NCI-H1436 treated with DMSO at 0.1 percent for 48 hours (cell line): Measurements from ENCODE around the gene CLDN10.
"Not testable (repeated sequence)": the region's sequence is repeated elsewhere in the genome, so short reads cannot be mapped to it uniquely, and the experiment has no call there.

Experiments
- DNase-seq: peaks from one replicate; lab custom pipeline; 2025; lab: John Stamatoyannopoulos, UW

CLDN10 gene

DNA sequence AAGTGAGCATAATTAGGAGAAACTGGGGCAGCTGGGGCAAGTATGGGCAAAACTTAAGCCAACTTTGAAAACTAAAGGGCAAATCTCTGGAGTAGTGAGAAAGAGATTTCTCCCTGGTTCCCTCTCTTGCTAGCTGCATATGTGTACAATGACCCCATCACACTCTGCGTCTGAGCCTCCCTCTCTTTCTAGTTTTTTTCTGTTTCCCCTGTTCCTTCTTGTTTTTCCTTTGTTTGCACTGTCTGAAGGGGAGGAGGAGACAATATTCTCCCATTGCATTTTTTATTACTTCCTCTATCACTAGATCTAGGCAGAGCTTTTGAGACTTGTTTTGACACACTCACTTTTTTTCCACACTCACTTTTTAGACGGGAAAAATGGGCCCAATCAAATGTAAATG is 11.2 kb upstream of the CLDN10 start:
- DNase-seq: no peak

DNA sequence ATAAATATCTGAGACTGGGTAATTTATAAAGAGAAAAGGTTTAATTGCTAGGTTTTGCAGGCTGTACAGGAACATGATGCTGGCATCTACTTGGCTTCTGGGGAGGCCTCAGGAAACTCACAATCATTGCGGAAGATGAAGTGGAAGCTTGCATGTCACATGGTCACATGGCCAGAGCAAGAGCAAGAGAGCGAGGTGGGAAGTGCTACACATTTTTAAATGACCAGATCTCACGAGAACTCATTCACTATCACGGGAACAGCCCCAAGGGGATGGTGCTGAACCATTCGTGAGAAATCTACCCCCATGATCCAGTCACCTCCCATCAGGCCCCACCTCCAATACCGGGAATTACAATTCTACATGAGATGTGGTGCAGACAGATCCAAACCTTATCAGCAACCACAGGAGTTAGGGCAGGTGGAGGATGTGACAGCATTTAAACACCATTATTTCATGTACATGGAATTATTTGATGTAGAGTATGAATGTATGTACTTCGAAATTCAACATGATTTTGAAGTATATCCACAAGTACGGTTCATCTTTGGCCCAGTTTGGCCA is 10.5 kb upstream of the CLDN10 start:
- no peak for DNase-seq

DNA sequence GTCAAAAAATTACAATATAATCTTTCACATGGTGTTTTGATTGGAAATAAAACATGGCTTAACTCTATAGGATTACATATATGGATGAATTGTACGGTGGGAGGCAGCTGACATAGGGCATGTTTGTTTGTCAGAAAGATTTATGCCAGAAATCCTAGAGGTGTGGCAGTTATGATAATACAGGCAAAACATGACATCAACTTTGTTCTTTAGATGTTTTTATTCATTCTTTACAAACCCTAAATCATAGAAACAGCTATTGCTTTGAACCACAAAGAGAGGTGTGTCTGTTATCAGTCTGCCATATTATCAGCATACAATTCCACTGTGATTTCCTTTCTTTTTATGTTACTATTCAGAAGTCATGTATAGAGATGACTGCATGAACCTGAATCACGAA is 8.2 kb upstream of the CLDN10 start:
- no peak for DNase-seq

DNA sequence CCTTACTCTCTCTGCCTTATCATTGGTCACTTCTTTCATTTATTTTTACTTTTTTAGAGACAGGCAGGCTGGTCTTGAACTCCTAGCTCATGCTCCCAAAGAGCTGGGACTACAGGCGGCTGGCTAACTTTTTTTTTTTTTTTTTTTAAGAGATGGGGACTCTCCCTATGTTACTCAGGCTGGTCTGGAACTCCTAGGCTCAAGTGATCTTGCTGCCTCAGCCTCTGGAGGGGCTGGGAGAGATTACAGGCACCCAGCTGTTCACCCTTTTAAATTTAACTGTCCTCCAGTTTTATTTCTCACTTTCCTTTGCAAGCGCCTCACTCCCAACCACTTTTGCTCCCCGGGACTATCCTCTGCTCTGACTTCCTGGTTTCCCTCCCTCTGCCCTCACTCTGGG is 5.6 kb upstream of the CLDN10 start:
- DNase-seq: no peak

- no peak for DNase-seq
Measured at GRCh38 chr13:95547531-95548167, 4.9 kb upstream of the CLDN10 start.

DNA sequence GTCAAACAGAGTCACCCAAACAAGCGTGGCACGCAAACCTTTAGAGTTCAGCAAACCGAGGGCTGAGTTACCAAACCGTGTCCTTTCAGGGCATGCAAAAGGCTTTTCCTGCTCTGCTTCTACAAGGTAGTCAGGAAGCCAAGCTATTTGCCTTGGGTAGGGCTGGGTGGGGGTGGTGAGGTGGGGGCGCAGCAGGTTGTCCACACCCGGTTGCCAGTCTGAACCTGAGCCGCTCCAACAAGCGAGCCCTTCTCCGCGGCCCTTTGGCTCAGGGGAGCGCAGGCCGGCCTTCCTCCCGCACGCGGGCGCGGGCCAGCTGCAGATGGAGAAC is 347 bp upstream of the CLDN10 start:
- DNase-seq: no peak

DNA sequence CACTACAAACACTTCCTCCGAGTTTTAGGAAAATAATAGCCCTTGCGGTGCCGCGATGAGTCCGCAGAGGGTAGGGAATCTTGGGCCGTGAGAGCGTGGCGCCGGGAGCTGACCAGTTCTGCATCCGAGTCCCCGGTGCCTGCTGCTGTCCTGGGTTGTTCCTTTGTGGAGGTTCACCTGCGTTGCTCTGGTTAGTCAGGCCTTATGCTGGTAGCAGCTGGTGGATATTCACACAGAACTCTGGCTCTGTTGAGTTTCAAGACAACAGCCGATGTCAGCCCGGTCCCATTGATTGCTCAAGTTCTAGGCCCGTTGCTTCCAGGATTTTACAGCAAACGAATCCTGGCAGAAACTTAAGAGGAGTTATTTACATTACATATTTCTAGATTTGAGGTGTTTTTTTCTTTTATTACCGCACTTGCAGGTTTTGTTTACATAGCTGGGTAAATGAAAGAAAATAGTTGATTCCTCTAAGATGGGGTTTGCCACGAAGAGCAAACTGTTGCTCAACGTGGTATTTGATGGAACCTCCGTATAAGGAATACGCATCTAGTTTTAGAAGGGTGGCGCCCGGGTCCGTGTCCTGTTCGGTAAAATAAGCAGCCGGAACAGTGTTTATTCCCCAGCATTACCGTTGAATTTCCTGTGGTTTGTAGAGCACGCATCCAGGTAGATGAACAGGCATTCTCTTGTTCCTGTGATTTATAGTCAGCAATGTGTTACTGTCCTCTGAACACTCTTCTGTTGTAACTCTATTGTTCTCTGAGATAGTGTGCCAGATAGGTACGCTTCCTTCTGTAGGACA is 1.3 kb downstream of the CLDN10 start:
- DNase-seq: no peak

DNA sequence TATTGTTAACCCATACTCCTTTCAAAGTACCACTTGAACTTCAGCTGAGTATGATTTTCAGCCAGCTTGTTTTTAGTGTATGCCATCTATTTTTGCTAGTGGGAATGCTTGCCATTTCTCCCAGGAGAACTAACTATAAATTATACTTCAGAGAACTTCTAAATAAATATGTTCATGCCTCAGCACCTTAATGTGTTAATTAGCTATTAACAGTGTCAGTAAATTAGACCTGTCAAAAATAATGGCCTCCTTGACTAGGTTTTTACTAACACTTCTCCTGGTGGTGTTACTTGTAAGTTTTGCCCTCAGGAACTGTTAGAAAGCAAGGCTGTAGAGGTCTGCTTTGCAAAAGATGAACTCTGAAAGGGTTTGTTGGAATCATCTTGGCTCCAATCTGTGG is 4.5 kb downstream of the CLDN10 start:
- DNase-seq: no peak

- no peak for DNase-seq
Measured at GRCh38 chr13:95559100-95559499, 6.6 kb downstream of the CLDN10 start.

DNA sequence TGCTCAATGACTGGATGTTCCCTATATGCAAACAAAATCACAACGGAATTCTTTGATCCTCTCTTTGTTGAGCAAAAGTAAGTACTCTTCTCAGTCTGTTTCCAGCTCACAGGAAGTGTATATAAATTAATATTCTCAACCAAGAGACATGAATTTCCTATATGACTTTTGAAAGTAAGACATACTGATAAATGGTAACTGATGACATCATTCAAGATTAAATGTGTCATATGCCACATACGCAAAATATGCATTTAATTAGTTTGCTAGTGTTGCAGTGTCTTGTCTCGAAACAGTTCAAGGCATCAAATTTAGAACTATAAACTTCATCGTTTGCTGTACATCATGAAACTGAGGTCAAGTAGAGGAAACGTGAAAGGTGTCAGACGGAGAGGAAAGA is 7.9 kb downstream of the CLDN10 start:
- no peak for DNase-seq

- DNase-seq: no peak
Measured at GRCh38 chr13:95564091-95564490, 11.6 kb downstream of the CLDN10 start.

DNA sequence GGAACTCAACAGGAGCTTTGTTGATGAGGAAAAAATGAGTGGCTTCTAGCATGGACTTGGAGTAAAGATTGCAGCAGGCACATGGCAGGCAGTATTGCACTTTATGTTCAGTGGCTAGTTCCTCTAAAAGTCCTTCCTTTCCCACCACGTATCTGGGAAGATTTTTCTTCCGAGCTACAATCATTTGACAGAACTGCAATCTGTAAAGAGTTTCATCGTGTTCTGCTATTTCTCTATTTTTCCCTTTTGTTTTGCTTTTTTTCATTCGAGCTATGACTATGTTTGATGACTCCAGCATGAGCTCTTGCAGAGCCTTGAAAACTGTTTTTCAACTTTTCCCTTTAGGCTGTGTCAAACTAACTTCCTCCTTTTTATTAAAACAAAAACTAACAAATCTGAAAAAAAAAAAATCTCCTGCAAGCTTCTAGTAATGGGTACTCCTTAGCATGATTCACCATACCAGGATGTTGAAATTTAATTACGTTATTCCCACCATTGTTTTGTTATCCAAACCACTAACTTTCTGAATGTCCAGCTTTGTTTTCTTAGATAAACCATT is 12.3 kb downstream of the CLDN10 start:
- DNase-seq: no peak

- not testable (repeated sequence) for DNase-seq
Measured at GRCh38 chr13:95565758-95566157, 13.2 kb downstream of the CLDN10 start.

- no peak for DNase-seq
Measured at GRCh38 chr13:95568131-95568530, 15.6 kb downstream of the CLDN10 start.

- no peak for DNase-seq
Measured at GRCh38 chr13:95570016-95570415, 17.5 kb downstream of the CLDN10 start.

DNA sequence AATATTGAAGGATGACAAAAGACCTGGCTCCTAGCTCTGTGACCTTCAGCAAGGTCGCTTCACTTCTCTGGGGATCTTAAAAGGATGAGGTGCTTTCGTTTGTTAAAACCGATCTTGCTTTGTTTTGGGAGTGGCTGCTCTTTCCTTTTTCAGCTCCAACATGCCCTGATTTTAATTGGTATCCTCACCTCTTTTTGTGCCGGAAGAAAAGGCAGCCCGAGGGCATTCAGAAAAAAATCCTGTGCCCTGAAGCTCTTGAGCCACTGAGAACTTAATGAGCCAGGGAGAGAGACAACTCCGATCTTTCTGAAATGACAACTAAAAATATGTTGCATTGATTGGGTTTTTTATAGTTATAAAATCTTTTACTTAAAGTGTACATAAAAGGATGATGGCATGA is 19.4 kb downstream of the CLDN10 start:
- DNase-seq: no peak

DNA sequence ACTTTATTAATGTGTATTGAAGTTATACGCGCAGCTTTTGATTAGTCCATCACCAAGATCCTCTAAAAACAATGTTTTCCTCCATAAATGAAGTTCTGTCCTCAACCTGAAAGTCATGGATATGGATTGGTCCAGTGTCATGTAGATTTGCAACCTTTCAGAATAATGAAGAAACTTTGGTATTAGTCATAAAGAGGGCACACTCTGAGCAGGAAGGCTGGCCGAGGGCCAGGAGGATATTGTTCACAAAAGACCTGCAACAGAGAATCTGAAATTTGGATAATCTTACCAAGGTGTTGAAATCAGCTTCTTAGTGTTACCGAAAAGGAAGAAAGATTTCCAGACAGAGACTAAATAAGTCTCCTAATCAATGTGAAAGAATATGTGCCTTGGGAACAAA is 20.7 kb downstream of the CLDN10 start:
- no peak for DNase-seq

DNA sequence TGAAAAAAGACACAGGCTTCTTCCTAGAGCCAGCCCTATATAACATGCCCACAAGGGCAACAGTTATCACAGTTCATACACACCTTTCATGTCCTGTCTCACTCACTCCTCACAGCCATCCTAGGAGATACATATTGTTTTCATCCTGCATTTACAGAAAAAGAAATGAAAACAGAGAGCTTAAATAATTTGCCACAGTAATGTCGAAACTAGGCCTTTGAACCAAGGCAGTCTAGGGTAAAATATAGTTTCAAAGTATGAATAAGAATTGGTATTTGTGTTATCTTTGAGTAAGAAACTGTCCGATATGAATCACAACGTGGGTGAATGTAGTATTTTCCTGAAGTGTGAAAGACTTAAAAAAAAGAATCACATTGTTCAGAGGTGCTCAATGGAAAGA is 26.8 kb downstream of the CLDN10 start:
- DNase-seq: no peak

DNA sequence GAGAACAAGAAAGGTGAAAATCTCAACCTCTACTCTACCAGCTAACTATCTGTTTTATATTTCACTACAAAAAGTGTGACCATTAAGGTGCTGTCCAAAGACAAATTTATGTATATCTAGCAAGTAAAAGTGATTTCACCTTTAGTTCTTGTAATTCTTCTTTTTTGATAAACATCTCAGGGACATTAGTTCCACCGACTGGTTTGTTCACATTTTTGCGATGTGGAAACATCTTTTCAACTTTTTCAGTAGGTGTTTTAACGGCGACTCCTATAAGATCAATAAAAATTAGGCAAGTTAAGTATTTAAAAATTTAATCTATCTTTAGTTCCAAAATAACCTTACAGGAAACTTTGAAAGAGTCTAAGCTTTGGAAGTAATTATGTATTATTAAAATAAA is 33.3 kb downstream of the CLDN10 start:
- DNase-seq: no peak

DNA sequence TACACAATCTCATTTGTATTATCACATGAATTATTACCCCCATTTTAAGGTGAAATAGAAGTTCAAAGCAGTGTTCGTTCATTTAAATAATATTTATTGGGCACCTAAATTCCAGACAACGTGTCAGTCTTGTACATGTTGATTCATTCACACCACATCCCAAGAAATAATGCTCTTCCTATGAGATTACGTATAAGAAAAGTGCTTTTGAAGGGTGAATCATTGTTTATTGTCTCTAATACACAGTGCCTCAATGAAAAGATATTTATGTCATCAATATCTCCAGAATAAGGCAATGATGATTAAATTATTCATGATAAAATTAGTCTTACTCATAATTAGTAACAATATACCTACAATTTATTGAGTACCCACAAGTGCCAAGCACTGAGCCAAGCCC is 35.6 kb downstream of the CLDN10 start:
- no peak for DNase-seq

DNA sequence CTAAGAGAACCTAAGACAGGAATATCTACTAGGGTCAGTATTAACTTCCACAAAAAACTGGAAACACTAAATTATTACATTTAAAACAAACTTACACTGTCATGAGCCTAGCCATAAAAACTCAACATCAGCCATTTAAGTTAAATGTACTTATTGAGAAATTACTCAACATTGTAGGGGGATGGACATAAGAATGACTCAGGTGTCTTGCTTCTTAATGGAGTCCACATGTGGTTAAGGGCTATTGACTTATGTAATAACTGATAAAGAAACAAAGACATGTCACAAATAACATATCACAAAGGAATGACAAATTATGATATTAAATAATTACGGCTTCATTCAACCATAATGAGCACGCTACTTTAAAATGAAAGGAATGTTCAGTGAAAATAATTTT is 36.2 kb downstream of the CLDN10 start:
- DNase-seq: no peak

GRCh38 chr13:95593462-95593861 is 40.9 kb downstream of the CLDN10 start:
- DNase-seq: no peak

GRCh38 chr13:95596701-95597100 is 44.2 kb downstream of the CLDN10 start:
- no peak for DNase-seq
